Sigmoid colon (tissue), 4 donors: ENCODE data around the gene MRC1.

Experiments used
- EP300 ChIP-seq, 4 donors: sonication (generic); formaldehyde crosslinking; IDR thresholded peaks; one replicate each; pipeline ENCODE4 v1.6.1; 2017; ENCODE audit warnings: antibody characterized with exemption in 4 of 4
- POLR2AphosphoS5 ChIP-seq, 4 donors: sonication (generic); formaldehyde crosslinking; IDR thresholded peaks; one replicate each; pipeline ENCODE4 v1.6.1; 2017; ENCODE audit warnings: antibody characterized with exemption in 4 of 4
- TF ChIP-seq, protein P1 (sequence below), 4 experiments: fragments of 450-650 bp in 3 of 4; fragments of 200-600 bp in 1 of 4; IDR thresholded peaks; one replicate each; pipeline ENCODE4 v1.5.1; 2016 to 2019; ENCODE audit warnings: antibody characterized with exemption in 4 of 4, mild to moderate bottlenecking in 3 of 4, moderate library complexity in 2 of 4

DNA sequence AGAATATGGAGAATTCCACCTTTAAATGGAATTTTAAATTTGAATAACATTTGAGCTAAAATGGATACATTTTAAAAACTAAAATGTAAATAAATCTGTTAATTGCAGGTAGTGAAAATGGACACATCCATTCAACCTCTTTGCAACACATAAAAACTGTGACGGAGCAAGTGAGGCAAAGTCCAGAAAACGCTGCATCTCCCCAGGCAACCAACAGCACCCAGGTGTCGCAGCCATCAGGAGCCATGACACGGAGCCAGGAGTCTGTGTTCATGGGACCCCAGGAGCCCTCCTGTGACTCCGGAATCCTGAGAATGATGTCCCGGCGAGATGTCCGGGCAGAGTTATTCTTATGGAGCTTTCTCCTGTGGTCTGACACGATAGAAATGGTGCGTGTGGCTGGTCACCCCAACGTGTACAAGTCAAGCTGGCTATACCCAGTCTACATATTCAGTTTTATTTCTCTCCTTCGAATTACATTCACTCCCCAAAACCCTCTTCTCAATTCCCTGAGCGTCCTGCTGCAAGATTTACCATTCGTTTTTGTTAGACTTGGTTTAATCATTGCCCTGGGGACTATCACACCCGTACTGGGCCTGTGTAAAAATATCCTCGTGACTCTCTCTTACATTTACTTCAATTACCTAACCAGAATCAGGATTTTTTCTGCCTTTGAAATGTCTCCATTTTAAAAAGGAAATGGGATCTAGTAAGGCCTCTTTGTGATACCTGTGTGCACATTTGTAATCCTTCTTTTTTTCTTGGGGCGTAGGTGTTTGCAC is 13.1 kb upstream of the MRC1 start:
- TF ChIP-seq EP300 (IDR thresholded peaks at IDR 0.05) (no peak), POLR2AphosphoS5 (IDR thresholded peaks at IDR 0.05) (no peak)
- TF ChIP-seq, protein P1, sequence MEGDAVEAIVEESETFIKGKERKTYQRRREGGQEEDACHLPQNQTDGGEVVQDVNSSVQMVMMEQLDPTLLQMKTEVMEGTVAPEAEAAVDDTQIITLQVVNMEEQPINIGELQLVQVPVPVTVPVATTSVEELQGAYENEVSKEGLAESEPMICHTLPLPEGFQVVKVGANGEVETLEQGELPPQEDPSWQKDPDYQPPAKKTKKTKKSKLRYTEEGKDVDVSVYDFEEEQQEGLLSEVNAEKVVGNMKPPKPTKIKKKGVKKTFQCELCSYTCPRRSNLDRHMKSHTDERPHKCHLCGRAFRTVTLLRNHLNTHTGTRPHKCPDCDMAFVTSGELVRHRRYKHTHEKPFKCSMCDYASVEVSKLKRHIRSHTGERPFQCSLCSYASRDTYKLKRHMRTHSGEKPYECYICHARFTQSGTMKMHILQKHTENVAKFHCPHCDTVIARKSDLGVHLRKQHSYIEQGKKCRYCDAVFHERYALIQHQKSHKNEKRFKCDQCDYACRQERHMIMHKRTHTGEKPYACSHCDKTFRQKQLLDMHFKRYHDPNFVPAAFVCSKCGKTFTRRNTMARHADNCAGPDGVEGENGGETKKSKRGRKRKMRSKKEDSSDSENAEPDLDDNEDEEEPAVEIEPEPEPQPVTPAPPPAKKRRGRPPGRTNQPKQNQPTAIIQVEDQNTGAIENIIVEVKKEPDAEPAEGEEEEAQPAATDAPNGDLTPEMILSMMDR (IDR thresholded peaks at IDR 0.05) = no peak
